A673 (cell line): ENCODE measurements around the gene MYO7A.

Experiments
- CTCF ChIP-seq: fragments of 300-800, 200-600 bp; sonication (generic); conservative IDR thresholded peaks from 2 replicates; pipeline ENCODE4 v1.5.1; 2017; ENCODE audit warnings: low read depth, mild to moderate bottlenecking, antibody characterized with exemption, low read length, moderate library complexity, mixed read lengths
- EZH2 ChIP-seq: fragments of 200-600 bp; sonication (generic); IDR thresholded peaks from 2 replicates; pipeline ENCODE4 v1.6.1; 2017; ENCODE audit warnings: borderline replicate concordance, low read depth, mild to moderate bottlenecking, mixed read lengths, antibody characterized with exemption, low read length; ENCODE audit not compliant: poor library complexity, severe bottlenecking

GRCh38 chr11:77193911-77194830 is 66.1 kb downstream of the MYO7A start:
- TF ChIP-seq CTCF (no peak), EZH2 (no peak)
